Astrocyte (in vitro differentiated cells and primary cell): Measurements from ENCODE around the gene AMMECR1. TPM values are rescaled to one million over a fixed set of nuclear protein-coding genes. Genes with fewer than 3 reads are reported as not detected.

Source experiments
- DNase-seq: peaks from one replicate; pipeline ENCODE4 v3.0.0-alpha.2; 2010; ENCODE audit warnings: low read depth
- FAIRE-seq: peaks from 2 replicates; lab custom pipeline; 2011; peaks lifted over from hg19 to GRCh38; lab: Jason Lieb, UNC
- H2AFZ ChIP-seq: 2 replicates; pipeline ENCODE4 v1.6.0; 2012; ENCODE audit warnings: low read depth, low read length, inconsistent platforms
- H3K27ac ChIP-seq: 2 replicates; pipeline ENCODE4 v1.5.1; 2011; ENCODE audit warnings: low read depth, low read length, inconsistent platforms
- H3K27me3 ChIP-seq: 2 replicates; pipeline ENCODE4 v1.6.0; 2011; ENCODE audit warnings: low read length, inconsistent platforms; ENCODE audit not compliant: insufficient read depth
- H3K36me3 ChIP-seq: 2 replicates; pipeline ENCODE4 v1.5.1; 2011; ENCODE audit warnings: low read length, inconsistent platforms; ENCODE audit not compliant: insufficient read depth
- H3K4me1 ChIP-seq: 2 replicates; pipeline ENCODE4 v1.5.1; 2011; ENCODE audit warnings: low read length, inconsistent platforms; ENCODE audit not compliant: insufficient read depth
- H3K4me2 ChIP-seq: 2 replicates; pipeline ENCODE4 v1.6.0; 2012; ENCODE audit warnings: low read length, inconsistent platforms
- H3K4me3 ChIP-seq: 2 replicates; pipeline ENCODE4 v1.5.1; 2011; ENCODE audit warnings: low read depth, mild to moderate bottlenecking, low read length, inconsistent platforms; ENCODE audit not compliant: insufficient read depth
- H3K79me2 ChIP-seq: 2 replicates; pipeline ENCODE4 v1.6.0; 2012; ENCODE audit warnings: mild to moderate bottlenecking, low read length, inconsistent platforms; ENCODE audit not compliant: insufficient read depth
- H3K9ac ChIP-seq: 2 replicates; pipeline ENCODE4 v1.6.0; 2012; ENCODE audit warnings: mild to moderate bottlenecking, low read length, inconsistent platforms
- H3K9me3 ChIP-seq: 2 replicates; pipeline ENCODE4 v1.5.1; 2012; ENCODE audit warnings: low read depth, mild to moderate bottlenecking, low read length, inconsistent platforms; ENCODE audit not compliant: insufficient read depth
- H4K20me1 ChIP-seq: 2 replicates; pipeline ENCODE4 v1.6.0; 2012; ENCODE audit warnings: low read length, inconsistent platforms; ENCODE audit not compliant: insufficient read depth
- H3K27ac Mint-ChIP-seq: one replicate; pipeline ENCODE4 v1.8.0; 2021; ENCODE audit warnings: mild to moderate bottlenecking, mixed read lengths; ENCODE audit not compliant: unreplicated experiment
- H3K27me3 Mint-ChIP-seq: one replicate; pipeline ENCODE4 v1.8.0; 2021; ENCODE audit warnings: low read depth, mixed read lengths; ENCODE audit not compliant: unreplicated experiment
- H3K36me3 Mint-ChIP-seq: one replicate; pipeline ENCODE4 v1.8.0; 2021; ENCODE audit warnings: low read depth, mixed read lengths; ENCODE audit not compliant: unreplicated experiment
- H3K4me1 Mint-ChIP-seq: one replicate; pipeline ENCODE4 v1.8.0; 2021; ENCODE audit warnings: low read depth, mixed read lengths; ENCODE audit not compliant: unreplicated experiment
- H3K4me3 Mint-ChIP-seq: one replicate; pipeline ENCODE4 v1.8.0; 2021; ENCODE audit warnings: mild to moderate bottlenecking, moderate library complexity, mixed read lengths; ENCODE audit not compliant: unreplicated experiment
- H3K9me3 Mint-ChIP-seq: one replicate; pipeline ENCODE4 v1.8.0; 2021; ENCODE audit warnings: mild to moderate bottlenecking, mixed read lengths; ENCODE audit not compliant: unreplicated experiment
- EZH2 ChIP-seq: IDR thresholded peaks from 2 replicates; pipeline ENCODE4 v1.6.1; 2012; ENCODE audit warnings: mild to moderate bottlenecking, low read length, inconsistent platforms; ENCODE audit not compliant: insufficient read depth
- total RNA-seq: library from RNA; stranded (reverse); gene quantifications from 2 replicates; pipeline ENCODE4 v1.2.1, GENCODE V29; 2021
- TF ChIP-seq, protein P1 (sequence below): IDR thresholded peaks from 2 replicates; pipeline ENCODE4 v1.5.1; 2011; ENCODE audit warnings: low read depth, mild to moderate bottlenecking, inconsistent platforms, low read length, moderate library complexity; ENCODE audit not compliant: insufficient read depth

Gene AMMECR1
- total RNA-seq, 1 donor from 2014 or later, result 16.0 TPM

DNA sequence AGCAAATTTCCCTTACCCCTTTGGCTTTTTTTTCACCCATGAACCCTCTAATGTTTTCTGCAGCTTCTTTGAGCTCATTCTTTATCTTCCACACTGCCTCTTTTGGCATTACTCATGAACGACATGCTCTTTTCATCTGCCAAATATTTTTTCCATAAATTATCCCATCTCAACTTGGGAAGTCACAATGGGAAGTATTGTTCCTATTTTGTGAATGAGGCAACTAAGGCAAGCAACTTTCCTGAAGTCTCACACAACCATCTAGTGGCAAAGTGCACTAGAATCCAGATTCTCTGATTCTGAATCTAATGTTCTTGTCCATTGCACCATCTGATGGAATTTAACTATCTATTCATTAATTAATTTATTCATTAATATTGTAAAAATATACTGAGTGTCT, 41.4 kb upstream of the AMMECR1 start:
- no peak overlapping the region for H3K4me2 ChIP-seq
- Mint-ChIP-seq H3K4me1 (no peaks in the 10 kb centered on the region), H3K27me3 (no peaks in the 10 kb centered on the region), H3K36me3 (no peaks in the 10 kb centered on the region), H3K9me3 (no peaks in the 10 kb centered on the region), H3K4me3 (no peak overlapping the region), H3K27ac (no peak overlapping the region)
- DNase-seq (no peak), FAIRE-seq (peak; percentile 29)
- H2AFZ ChIP-seq, result no peak overlapping the region
- H3K9me3 ChIP-seq, result no peaks in the 10 kb centered on the region
- TF ChIP-seq, protein P1, sequence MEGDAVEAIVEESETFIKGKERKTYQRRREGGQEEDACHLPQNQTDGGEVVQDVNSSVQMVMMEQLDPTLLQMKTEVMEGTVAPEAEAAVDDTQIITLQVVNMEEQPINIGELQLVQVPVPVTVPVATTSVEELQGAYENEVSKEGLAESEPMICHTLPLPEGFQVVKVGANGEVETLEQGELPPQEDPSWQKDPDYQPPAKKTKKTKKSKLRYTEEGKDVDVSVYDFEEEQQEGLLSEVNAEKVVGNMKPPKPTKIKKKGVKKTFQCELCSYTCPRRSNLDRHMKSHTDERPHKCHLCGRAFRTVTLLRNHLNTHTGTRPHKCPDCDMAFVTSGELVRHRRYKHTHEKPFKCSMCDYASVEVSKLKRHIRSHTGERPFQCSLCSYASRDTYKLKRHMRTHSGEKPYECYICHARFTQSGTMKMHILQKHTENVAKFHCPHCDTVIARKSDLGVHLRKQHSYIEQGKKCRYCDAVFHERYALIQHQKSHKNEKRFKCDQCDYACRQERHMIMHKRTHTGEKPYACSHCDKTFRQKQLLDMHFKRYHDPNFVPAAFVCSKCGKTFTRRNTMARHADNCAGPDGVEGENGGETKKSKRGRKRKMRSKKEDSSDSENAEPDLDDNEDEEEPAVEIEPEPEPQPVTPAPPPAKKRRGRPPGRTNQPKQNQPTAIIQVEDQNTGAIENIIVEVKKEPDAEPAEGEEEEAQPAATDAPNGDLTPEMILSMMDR, result no peak
- no peak for TF ChIP-seq EZH2
- no peak overlapping the region for H3K4me3 ChIP-seq
- no peaks in the 10 kb centered on the region for H3K4me1 ChIP-seq
- H4K20me1 ChIP-seq, result no peaks in the 10 kb centered on the region
- no peak overlapping the region for H3K27ac ChIP-seq
- H3K27me3 ChIP-seq, result no peaks in the 10 kb centered on the region
- no peaks in the 10 kb centered on the region for H3K79me2 ChIP-seq
- H3K36me3 ChIP-seq, result no peaks in the 10 kb centered on the region
- H3K9ac ChIP-seq, result no peak overlapping the region

DNA sequence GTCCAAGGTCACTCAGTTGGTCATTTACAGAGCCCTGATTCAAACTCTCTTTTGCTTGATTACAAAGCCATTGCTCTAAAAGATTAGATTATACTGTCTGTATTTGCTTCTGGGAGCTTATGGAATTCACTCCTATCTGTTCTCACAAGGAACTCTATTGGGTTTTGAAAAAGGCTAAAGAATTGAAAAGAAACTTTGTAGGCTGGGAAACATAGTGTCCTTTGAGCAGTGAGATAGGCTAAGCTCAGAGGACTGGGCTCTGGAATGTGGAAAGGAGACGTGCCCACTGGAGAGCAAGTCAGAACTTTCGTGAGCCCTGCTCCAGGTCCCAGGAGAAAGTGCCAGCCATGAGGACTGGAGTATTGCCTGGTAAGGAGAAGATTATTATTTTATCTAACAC, 40.7 kb upstream of the AMMECR1 start, which contains the start of gene RTL9:
Gene RTL9 (plus strand): TSS at position 301 of the 400 bp plus-strand sequence. CDS start 91,770 bp downstream, outside the sequence.
- Histone ChIP-seq H3K4me1 (no peaks in the 10 kb centered on the region), H3K27me3 (no peaks in the 10 kb centered on the region), H4K20me1 (no peaks in the 10 kb centered on the region), H3K36me3 (no peaks in the 10 kb centered on the region), H3K9me3 (no peaks in the 10 kb centered on the region), H3K4me2 (no peak within 1 kb of the TSS), H3K4me3 (no peak within 1 kb of the TSS), H2AFZ (no peak within 1 kb of the TSS), H3K9ac (no peak within 1 kb of the TSS), H3K79me2 (no peaks in the 10 kb centered on the region), H3K27ac (no peak within 1 kb of the TSS)
- Mint-ChIP-seq H3K27me3 (no peaks in the 10 kb centered on the region), H3K27ac (no peak within 1 kb of the TSS), H3K9me3 (no peaks in the 10 kb centered on the region), H3K4me1 (no peaks in the 10 kb centered on the region), H3K4me3 (no peak within 1 kb of the TSS), H3K36me3 (no peaks in the 10 kb centered on the region)
- TF ChIP-seq, protein P1, result no peak
- TF ChIP-seq EZH2, result no peak
- FAIRE-seq (peak; percentile 73), DNase-seq (no peak)

DNA sequence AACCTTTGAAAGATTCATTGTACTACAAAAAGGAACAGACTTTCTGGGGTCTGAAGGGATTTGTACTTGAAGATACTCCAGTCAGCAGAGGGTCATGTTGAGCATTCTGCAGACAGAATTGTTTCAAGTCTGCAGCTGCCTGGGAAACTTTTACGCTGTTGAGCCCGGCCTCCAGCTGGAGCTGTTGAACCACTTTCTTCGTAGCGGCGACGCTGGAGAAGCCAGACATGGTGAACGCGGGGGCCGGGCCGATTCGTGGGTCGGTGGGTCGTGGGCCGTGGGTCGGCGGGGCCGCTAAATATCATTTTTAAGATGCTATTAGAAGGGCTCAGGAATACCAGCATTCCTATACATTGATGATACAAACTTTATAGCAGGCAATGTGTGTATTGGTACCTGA, 28.8 kb upstream of the AMMECR1 start:
- no peak overlapping the region for H3K27ac Mint-ChIP-seq
- no peaks in the 10 kb centered on the region for H3K9me3 ChIP-seq
- no peak overlapping the region for H2AFZ ChIP-seq
- no peaks in the 10 kb centered on the region for H3K79me2 ChIP-seq
- no peaks in the 10 kb centered on the region for H3K27me3 ChIP-seq
- no peak for TF ChIP-seq EZH2
- TF ChIP-seq, protein P1, result no peak
- DNase-seq (no peak), FAIRE-seq (no peak)
- H3K36me3 Mint-ChIP-seq, result no peaks in the 10 kb centered on the region
- no peak overlapping the region for H3K4me3 ChIP-seq
- no peak overlapping the region for H3K9ac ChIP-seq
- peaks cover 2% of the 10 kb centered on the region for H3K4me1 Mint-ChIP-seq
- no peaks in the 10 kb centered on the region for H4K20me1 ChIP-seq
- H3K4me1 ChIP-seq, result no peaks in the 10 kb centered on the region
- H3K27ac ChIP-seq, result no peak overlapping the region
- no peak overlapping the region for H3K4me2 ChIP-seq
- no peak overlapping the region for H3K4me3 Mint-ChIP-seq
- no peaks in the 10 kb centered on the region for H3K9me3 Mint-ChIP-seq
- H3K36me3 ChIP-seq, result no peaks in the 10 kb centered on the region
- H3K27me3 Mint-ChIP-seq, result no peaks in the 10 kb centered on the region
